ENCODE data around the gene ALDOA.

Gene ALDOA

GRCh38 chr16:30025156-30025555, 40.4 kb upstream of the ALDOA start:
- Histone ChIP-seq H3K9me2 (replicated peaks; ENCODE audit: control insufficient read depth, low read length) (no peaks in the 10 kb centered on the region), H3K27me3 (ENCODE audit: control insufficient read depth, low read length) (peaks cover 43% of the 10 kb centered on the region), H3K4me1 (ENCODE audit: control insufficient read depth, low read length) (peaks cover 12% of the 10 kb centered on the region), H3K4me3 (ENCODE audit: low read length) (no peak overlapping the region), H4K20me1 (ENCODE audit: control insufficient read depth, insufficient read depth, low read depth, low read length) (no peaks in the 10 kb centered on the region), H3K9me3 (ENCODE audit: control insufficient read depth, insufficient read depth, low read length) (no peaks in the 10 kb centered on the region), H3F3A (ENCODE audit: control insufficient read depth, insufficient read depth) (no peaks in the 10 kb centered on the region), H3K27ac (ENCODE audit: low read depth, low read length) (no peak overlapping the region), H3K36me3 (ENCODE audit: control insufficient read depth, low read length) (no peaks in the 10 kb centered on the region), H3K4me2 (ENCODE audit: low read length) (no peak overlapping the region), H3K79me2 (ENCODE audit: control insufficient read depth, low read length) (no peaks in the 10 kb centered on the region)
- TF ChIP-seq CTCF (IDR thresholded peaks at IDR 0.05; ENCODE audit: low read depth, low read length, poor library complexity, severe bottlenecking) (no peak), EZH2phosphoT487 (IDR thresholded peaks at IDR 0.05; ENCODE audit: borderline replicate concordance, low read length) (no peak)

GRCh38 chr16:30025574-30025973, 40.0 kb upstream of the ALDOA start:
- no peak overlapping the region for H3K4me2 ChIP-seq (ENCODE audit: low read length)
- no peak overlapping the region for H3K4me3 ChIP-seq (ENCODE audit: low read length)
- no peaks in the 10 kb centered on the region for H3K79me2 ChIP-seq (ENCODE audit: control insufficient read depth, low read length)
- H3K36me3 ChIP-seq (ENCODE audit: control insufficient read depth, low read length), result no peaks in the 10 kb centered on the region
- peaks cover 47% of the 10 kb centered on the region for H3K27me3 ChIP-seq (ENCODE audit: control insufficient read depth, low read length)
- H3K4me1 ChIP-seq (ENCODE audit: control insufficient read depth, low read length), result peaks cover 12% of the 10 kb centered on the region
- H3K27ac ChIP-seq (ENCODE audit: low read depth, low read length), result no peak overlapping the region
- TF ChIP-seq EZH2phosphoT487 (IDR thresholded peaks at IDR 0.05; ENCODE audit: borderline replicate concordance, low read length), result no peak
- TF ChIP-seq CTCF (IDR thresholded peaks at IDR 0.05; ENCODE audit: low read depth, low read length, poor library complexity, severe bottlenecking), result no peak
- no peaks in the 10 kb centered on the region for H3K9me3 ChIP-seq (ENCODE audit: control insufficient read depth, insufficient read depth, low read length)
- H4K20me1 ChIP-seq (ENCODE audit: control insufficient read depth, insufficient read depth, low read depth, low read length), result no peaks in the 10 kb centered on the region
- H3F3A ChIP-seq (ENCODE audit: control insufficient read depth, insufficient read depth), result no peaks in the 10 kb centered on the region
- H3K9me2 ChIP-seq (replicated peaks; ENCODE audit: control insufficient read depth, low read length), result no peaks in the 10 kb centered on the region

GRCh38 chr16:30026449-30026848, 39.1 kb upstream of the ALDOA start:
- H3K27ac ChIP-seq (ENCODE audit: low read depth, low read length), result no peak overlapping the region
- no peak for TF ChIP-seq EZH2phosphoT487 (IDR thresholded peaks at IDR 0.05; ENCODE audit: borderline replicate concordance, low read length)
- TF ChIP-seq CTCF (IDR thresholded peaks at IDR 0.05; ENCODE audit: low read depth, low read length, poor library complexity, severe bottlenecking), result no peak

More at GRCh38 chr16:30026449-30026848, 39.1 kb upstream of the ALDOA start:
- Histone ChIP-seq H3K36me3 (ENCODE audit: control insufficient read depth, low read length) (no peaks in the 10 kb centered on the region), H3F3A (ENCODE audit: control insufficient read depth, insufficient read depth) (no peaks in the 10 kb centered on the region), H3K4me3 (ENCODE audit: low read length) (no peak overlapping the region), H3K9me2 (replicated peaks; ENCODE audit: control insufficient read depth, low read length) (no peaks in the 10 kb centered on the region), H3K4me1 (ENCODE audit: control insufficient read depth, low read length) (peaks cover 4% of the 10 kb centered on the region; the same call in 1 of the 2 replicates), H3K9me3 (ENCODE audit: control insufficient read depth, insufficient read depth, low read length) (no peaks in the 10 kb centered on the region), H4K20me1 (ENCODE audit: control insufficient read depth, insufficient read depth, low read depth, low read length) (no peaks in the 10 kb centered on the region), H3K4me2 (ENCODE audit: low read length) (no peak overlapping the region), H3K79me2 (ENCODE audit: control insufficient read depth, low read length) (no peaks in the 10 kb centered on the region), H3K27me3 (ENCODE audit: control insufficient read depth, low read length) (peaks cover 48% of the 10 kb centered on the region)

Measured in DOHH2 (cell line).